Fibroblast of pulmonary artery (primary cell): Measurements from ENCODE around the gene USB1.

ENCODE experiments used
- DNase-seq: peaks from one replicate; pipeline ENCODE4 v3.0.0-alpha.2; 2010; ENCODE audit warnings: low read depth
- H3K4me3 ChIP-seq: replicated peaks from 2 replicates; pipeline ENCODE4 v1.5.1; 2011; ENCODE audit warnings: low read depth, mild to moderate bottlenecking, control low read depth, low read length, moderate library complexity
- TF ChIP-seq, protein P1 (sequence below): IDR thresholded peaks from 2 replicates; pipeline ENCODE4 v1.5.1; 2011; ENCODE audit warnings: mild to moderate bottlenecking, control low read depth, low read length, inconsistent platforms; ENCODE audit errors: missing control alignments

The USB1 gene

DNA sequence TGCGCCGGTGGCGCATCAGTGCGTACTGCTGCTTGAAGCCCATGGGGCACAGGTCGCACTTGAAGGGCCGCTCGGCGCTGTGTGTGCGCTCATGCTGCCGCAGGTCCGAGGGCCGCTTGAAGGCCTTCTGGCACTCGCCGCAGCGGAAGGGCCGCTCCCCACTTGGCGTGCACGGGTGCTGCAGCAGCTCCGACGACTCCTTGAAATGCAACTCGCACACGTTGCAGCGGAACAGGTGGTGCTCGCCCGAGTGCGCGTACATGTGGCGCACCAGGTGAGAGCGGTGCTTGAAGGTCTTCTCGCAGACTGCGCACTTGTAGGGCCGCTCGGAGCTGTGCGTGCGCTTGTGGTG, 4.1 kb upstream of the USB1 start:
- TF ChIP-seq, protein P1, sequence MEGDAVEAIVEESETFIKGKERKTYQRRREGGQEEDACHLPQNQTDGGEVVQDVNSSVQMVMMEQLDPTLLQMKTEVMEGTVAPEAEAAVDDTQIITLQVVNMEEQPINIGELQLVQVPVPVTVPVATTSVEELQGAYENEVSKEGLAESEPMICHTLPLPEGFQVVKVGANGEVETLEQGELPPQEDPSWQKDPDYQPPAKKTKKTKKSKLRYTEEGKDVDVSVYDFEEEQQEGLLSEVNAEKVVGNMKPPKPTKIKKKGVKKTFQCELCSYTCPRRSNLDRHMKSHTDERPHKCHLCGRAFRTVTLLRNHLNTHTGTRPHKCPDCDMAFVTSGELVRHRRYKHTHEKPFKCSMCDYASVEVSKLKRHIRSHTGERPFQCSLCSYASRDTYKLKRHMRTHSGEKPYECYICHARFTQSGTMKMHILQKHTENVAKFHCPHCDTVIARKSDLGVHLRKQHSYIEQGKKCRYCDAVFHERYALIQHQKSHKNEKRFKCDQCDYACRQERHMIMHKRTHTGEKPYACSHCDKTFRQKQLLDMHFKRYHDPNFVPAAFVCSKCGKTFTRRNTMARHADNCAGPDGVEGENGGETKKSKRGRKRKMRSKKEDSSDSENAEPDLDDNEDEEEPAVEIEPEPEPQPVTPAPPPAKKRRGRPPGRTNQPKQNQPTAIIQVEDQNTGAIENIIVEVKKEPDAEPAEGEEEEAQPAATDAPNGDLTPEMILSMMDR: no peak
- DNase-seq: no peak
- H3K4me3 ChIP-seq: no peak overlapping the region

DNA sequence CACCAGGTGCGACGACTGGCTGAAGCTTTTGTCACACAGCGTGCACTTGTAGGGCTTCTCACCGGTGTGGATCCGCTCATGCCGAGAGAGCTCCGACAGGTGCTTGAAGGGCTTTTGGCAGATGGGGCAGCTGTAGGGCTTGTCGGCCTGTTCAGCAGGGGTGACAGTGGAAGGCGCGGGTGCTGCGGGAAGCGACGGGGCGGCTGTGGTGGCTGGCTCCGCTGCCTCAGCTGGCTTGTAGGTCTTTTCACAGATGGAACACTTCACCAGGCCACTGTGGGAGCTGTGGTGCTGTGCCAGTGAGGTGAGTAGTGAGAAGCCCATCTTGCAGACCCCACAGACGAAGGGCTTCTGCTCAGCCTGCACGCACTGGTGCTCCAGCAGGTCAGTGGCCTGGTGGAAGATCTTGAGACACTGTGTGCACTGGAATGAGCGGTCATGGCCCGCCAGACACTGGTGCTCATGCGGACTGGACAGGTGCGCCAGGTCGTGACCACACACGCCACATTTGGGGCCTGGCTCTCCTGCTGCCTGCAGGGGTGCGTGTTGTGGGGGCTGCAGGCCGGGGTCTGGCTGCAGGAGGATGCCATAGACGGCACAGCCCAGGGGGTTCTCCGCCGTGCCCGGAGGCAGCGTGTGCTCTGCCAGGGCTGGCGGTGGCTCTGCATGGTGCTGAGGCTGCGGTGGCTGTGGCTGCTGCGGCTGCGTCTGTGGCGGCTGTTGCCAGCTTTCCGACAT, 3.5 kb upstream of the USB1 start:
- TF ChIP-seq, protein P1: no peak
- H3K4me3 ChIP-seq: no peak overlapping the region
- DNase-seq: no peak

DNA sequence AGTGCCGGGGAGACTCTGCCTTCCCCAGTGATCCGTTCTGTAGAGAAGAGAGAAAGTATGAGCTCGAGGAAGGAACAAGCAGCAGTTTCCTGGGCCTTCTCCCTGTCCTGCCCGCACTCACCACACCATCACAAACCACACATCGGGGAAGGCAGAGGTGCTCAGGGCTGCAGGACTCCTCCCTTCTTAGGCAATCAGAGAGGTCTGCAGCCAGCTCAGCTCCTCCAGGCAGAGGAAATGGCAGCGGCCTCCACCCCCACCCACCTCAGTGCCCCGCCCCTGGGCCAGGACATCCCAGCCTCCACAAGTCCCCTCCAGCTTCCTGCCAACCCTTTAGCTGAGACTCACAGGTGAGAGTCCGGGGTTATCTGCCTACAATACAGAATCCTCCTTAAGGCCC, 2.7 kb upstream of the USB1 start:
- no peak overlapping the region for H3K4me3 ChIP-seq
- TF ChIP-seq, protein P1: no peak

DNA sequence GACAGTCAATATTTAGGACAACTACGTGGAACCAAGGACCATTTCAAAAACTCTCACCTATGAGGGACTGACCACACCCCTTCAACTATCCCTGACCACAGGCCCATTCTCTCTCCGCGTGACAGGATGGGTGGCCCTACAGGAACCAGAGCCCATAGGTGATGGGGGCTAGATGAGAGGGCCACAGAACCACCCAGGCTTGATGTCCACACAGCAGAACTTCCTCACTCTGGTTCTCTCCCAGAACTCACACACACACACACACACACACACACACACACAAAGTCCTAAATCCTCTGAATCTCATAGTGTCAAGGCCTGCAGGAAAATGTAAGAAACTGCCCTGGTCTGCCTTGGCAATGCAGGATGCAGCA, 2.2 kb upstream of the USB1 start:
- DNase-seq: no peak
- TF ChIP-seq, protein P1: no peak
- H3K4me3 ChIP-seq: peak overlapping the region; percentile 81

More for the DNA sequence above, 2.7 kb upstream of the USB1 start:
- DNase-seq: peak; percentile 38

DNA sequence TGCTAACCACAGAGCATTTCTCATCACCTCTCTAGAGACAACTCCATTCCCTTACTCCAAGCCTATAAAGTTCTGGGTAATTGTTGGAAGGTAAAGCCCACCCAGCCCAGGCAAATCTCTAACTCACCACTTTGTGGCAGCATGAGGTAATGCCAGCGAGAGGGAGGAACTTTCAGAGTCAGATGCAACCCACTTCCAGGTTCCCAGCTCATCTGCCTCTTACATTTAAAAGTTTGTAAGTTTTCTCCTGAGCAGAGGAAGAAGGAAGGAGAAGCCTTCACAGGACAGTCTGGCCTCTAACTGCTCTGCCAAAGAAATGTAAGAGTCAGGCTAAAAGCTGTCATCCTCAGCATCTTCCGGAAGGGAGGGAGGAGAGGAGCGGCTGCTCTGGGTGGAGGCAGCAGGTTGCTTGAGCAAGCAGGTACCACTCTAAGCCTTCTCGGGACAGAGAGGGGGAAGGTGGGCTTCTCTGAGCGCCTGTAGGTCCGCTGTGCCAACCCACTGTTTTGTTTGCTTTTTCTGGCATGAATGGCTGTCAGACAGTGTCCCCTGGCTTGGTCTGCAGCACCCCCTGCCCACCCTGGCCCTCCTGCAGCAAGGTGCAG, 1.7 kb upstream of the USB1 start:
- TF ChIP-seq, protein P1: peak; percentile 7
- DNase-seq: peak; percentile 35
- H3K4me3 ChIP-seq: peak overlapping the region; percentile 81

DNA sequence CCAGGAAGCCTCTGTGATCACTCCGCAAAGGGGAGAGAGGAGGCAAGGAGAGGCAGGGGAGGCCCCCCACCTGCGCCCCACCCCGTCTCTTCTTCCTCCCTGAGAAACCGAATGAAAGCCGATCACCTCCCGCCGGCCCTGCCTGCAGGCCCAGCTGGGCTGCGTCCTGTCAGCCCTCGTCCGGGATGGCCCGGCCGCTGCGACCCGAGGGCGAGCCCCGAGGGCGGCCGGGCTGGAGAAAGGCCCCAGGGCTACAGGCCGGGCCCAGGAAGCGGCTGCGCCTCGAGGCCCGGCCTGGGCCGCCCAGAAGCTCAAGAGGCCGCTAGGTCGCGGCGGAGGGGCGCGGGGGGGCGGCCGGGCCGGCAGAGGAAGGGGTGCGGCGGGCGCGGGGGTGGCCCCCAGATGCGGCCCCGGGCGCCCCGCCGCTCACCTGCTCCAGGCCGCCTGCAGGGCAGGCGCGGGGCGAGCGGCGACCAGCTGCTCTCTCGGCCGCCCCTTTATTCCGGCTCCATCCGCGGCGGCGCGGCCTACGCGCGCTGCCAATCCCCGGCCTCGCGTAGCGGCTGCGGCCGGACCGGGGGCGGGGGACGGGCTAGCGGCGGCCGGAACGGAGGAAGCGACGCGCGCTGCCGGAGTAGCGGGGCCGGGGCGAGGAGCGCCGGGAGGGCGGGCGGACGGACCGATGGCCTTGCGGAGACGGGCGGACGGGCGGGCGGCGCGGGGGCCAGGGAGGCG, 1.1 kb upstream of the USB1 start, which contains the start of gene ZNF319:
Gene ZNF319 (minus strand): TSS at position 702 of the 735 bp plus-strand sequence. CDS start 2,407 bp downstream, outside the sequence.
- TF ChIP-seq, protein P1: no peak
- peak within 1 kb of the TSS; percentile 81 for H3K4me3 ChIP-seq

More for the DNA sequence above, 1.1 kb upstream of the USB1 start, which contains the start of gene ZNF319:
- DNase-seq: no peak
